GM21529 (cell line): ENCODE measurements around the gene PPM1F.
"Not testable (repeated sequence)": the region's sequence is repeated elsewhere in the genome, so short reads cannot be mapped to it uniquely, and the experiment has no call there.

ENCODE experiments used
- ATAC-seq: cut with Tn5 transposase; IDR thresholded peaks from one replicate; pipeline ENCODE4 v1.9.1; 2021; ENCODE audit not compliant: unreplicated experiment

Gene PPM1F

GRCh38 chr22:21942407-21943343, 10.0 kb downstream of the PPM1F start:
- no peak for ATAC-seq

GRCh38 chr22:21941921-21942320, 10.7 kb downstream of the PPM1F start:
- ATAC-seq, result no peak

GRCh38 chr22:21940521-21940920, 12.1 kb downstream of the PPM1F start:
- no peak for ATAC-seq

GRCh38 chr22:21939935-21940334, 12.7 kb downstream of the PPM1F start:
- ATAC-seq, result not testable (repeated sequence)

GRCh38 chr22:21939461-21939913, 13.2 kb downstream of the PPM1F start:
- ATAC-seq, result no peak

- no peak for ATAC-seq
Measured at GRCh38 chr22:21938906-21939305, 13.7 kb downstream of the PPM1F start.

GRCh38 chr22:21938071-21938822, 14.4 kb downstream of the PPM1F start:
- ATAC-seq, result peak; percentile 91

GRCh38 chr22:21937821-21938070, 14.9 kb downstream of the PPM1F start:
- no peak for ATAC-seq

GRCh38 chr22:21937041-21937820, 15.4 kb downstream of the PPM1F start:
- no peak for ATAC-seq

GRCh38 chr22:21936151-21936775, 16.4 kb downstream of the PPM1F start:
- no peak for ATAC-seq

GRCh38 chr22:21933910-21934309, 18.7 kb downstream of the PPM1F start:
- ATAC-seq, result no peak

- no peak for ATAC-seq
Measured at GRCh38 chr22:21933413-21933812, 19.2 kb downstream of the PPM1F start.

- no peak for ATAC-seq
Measured at GRCh38 chr22:21932347-21932746, 20.3 kb downstream of the PPM1F start.

- no peak for ATAC-seq
Measured at GRCh38 chr22:21931056-21931455, 21.6 kb downstream of the PPM1F start.

GRCh38 chr22:21929253-21929652, 23.4 kb downstream of the PPM1F start:
- ATAC-seq, result no peak

GRCh38 chr22:21928048-21928447, 24.6 kb downstream of the PPM1F start:
- ATAC-seq, result no peak

GRCh38 chr22:21927174-21927823, 25.3 kb downstream of the PPM1F start:
- no peak for ATAC-seq

GRCh38 chr22:21926728-21927127, 25.9 kb downstream of the PPM1F start:
- ATAC-seq, result no peak

- no peak for ATAC-seq
Measured at GRCh38 chr22:21923163-21923561, 29.5 kb downstream of the PPM1F start.

- no peak for ATAC-seq
Measured at GRCh38 chr22:21922370-21923162, 30.1 kb downstream of the PPM1F start.
